Lower leg skin (tissue), 4 donors: ENCODE results near the gene NOTCH1. TPM values are rescaled to one million over a fixed set of nuclear protein-coding genes. Genes with fewer than 3 reads are reported as not detected.

Experiments used
- DNase-seq, 2 donors: peaks; one replicate each; pipeline ENCODE4 v3.0.0-alpha.2; 2019; ENCODE audit warnings: low spot score in 2 of 2
- H3K4me3 ChIP-seq: fragments of 200-600 bp; sonication (generic); 2 replicates; pipeline ENCODE4 v1.5.1; 2017; ENCODE audit warnings: mild to moderate bottlenecking, low read depth; ENCODE audit not compliant: poor library complexity, severe bottlenecking
- CTCF ChIP-seq, 3 donors: fragments of 450-650 bp; IDR thresholded peaks; one replicate each; pipeline ENCODE4 v1.5.1; 2016; ENCODE audit warnings: antibody characterized with exemption in 3 of 3, mild to moderate bottlenecking in 3 of 3, moderate library complexity in 2 of 3
- POLR2A ChIP-seq, 2 donors: fragments of 450-650 bp; IDR thresholded peaks; one replicate each; pipeline ENCODE4 v1.6.1; 2016 to 2017; ENCODE audit warnings: antibody characterized with exemption in 2 of 2, mild to moderate bottlenecking in 1 of 2, moderate library complexity in 1 of 2
- WGBS, 2 donors: methylation state at CpG; one replicate each; pipeline ENCODE4 v1.1.5; 2018; 5-methylcytosine and 5-hydroxymethylcytosine counted together
- intact Hi-C: fragments of 100-400 bp; cut with DNase I; formaldehyde crosslinking; loops from one replicate; pipeline ENCODE4 v1.15.0; 2023; ENCODE audit warnings: low total_unique reads
- total RNA-seq, 4 donors: library from RNA; depleted of rRNA; stranded (reverse); fragments of >200 nt; gene quantifications; one replicate each; pipeline ENCODE4 v1.1.0, GENCODE V29; 2016

NOTCH1 gene
- total RNA-seq, 4 donors from 2014 or later = 79.7 to 95.3 (median 82.8) TPM

GRCh38 chr9:136566553-136566895 lies 20.7 kb upstream of the NOTCH1 start:
- WGBS, 2 donors = 86 to 87% methylated on average over 11 of the region's 19 CpGs
- no peak for DNase-seq
- TF ChIP-seq CTCF (IDR thresholded peaks at IDR 0.05) (no peak), POLR2A (IDR thresholded peaks at IDR 0.05) (no peak)
- intact Hi-C loops = no loop called here
- no peak overlapping the region for H3K4me3 ChIP-seq

GRCh38 chr9:136565715-136566552 lies 20.1 kb upstream of the NOTCH1 start:
- DNase-seq = no peak
- WGBS, 2 donors = 84 to 91% methylated on average over 24 to 25 of the region's 26 CpGs
- no peak overlapping the region for H3K4me3 ChIP-seq
- TF ChIP-seq CTCF (IDR thresholded peaks at IDR 0.05) (no peak), POLR2A (IDR thresholded peaks at IDR 0.05) (no peak)
- intact Hi-C loops = no loop called here

- no peak for TF ChIP-seq POLR2A (IDR thresholded peaks at IDR 0.05)
- TF ChIP-seq CTCF (IDR thresholded peaks at IDR 0.05) = no peak
- 44 to 48% methylated on average over 28 of the region's 28 CpGs for WGBS, 2 donors
- intact Hi-C loops = no loop called here
- H3K4me3 ChIP-seq = no peak overlapping the region
- no peak for DNase-seq
Measured at GRCh38 chr9:136565086-136565714, 19.4 kb upstream of the NOTCH1 start.

GRCh38 chr9:136564379-136564988 lies 18.6 kb upstream of the NOTCH1 start:
- 60 to 66% methylated on average over 18 to 21 of the region's 21 CpGs for WGBS, 2 donors
- intact Hi-C loops = no loop called here
- H3K4me3 ChIP-seq = no peak overlapping the region
- DNase-seq = peak; percentile 82 to 95
- TF ChIP-seq CTCF (IDR thresholded peaks at IDR 0.05) (no peak), POLR2A (IDR thresholded peaks at IDR 0.05) (no peak)

- no peak for DNase-seq
- H3K4me3 ChIP-seq = no peak overlapping the region
- intact Hi-C loops = no loop called here
- TF ChIP-seq POLR2A (IDR thresholded peaks at IDR 0.05) (no peak), CTCF (IDR thresholded peaks at IDR 0.05) (no peak)
- WGBS, 2 donors = 78 to 79% methylated on average over 8 to 18 of the region's 19 CpGs
Measured at GRCh38 chr9:136563646-136564325, 17.9 kb upstream of the NOTCH1 start.
